Measurements from ENCODE around the gene ARHGDIA.

The ARHGDIA gene

DNA sequence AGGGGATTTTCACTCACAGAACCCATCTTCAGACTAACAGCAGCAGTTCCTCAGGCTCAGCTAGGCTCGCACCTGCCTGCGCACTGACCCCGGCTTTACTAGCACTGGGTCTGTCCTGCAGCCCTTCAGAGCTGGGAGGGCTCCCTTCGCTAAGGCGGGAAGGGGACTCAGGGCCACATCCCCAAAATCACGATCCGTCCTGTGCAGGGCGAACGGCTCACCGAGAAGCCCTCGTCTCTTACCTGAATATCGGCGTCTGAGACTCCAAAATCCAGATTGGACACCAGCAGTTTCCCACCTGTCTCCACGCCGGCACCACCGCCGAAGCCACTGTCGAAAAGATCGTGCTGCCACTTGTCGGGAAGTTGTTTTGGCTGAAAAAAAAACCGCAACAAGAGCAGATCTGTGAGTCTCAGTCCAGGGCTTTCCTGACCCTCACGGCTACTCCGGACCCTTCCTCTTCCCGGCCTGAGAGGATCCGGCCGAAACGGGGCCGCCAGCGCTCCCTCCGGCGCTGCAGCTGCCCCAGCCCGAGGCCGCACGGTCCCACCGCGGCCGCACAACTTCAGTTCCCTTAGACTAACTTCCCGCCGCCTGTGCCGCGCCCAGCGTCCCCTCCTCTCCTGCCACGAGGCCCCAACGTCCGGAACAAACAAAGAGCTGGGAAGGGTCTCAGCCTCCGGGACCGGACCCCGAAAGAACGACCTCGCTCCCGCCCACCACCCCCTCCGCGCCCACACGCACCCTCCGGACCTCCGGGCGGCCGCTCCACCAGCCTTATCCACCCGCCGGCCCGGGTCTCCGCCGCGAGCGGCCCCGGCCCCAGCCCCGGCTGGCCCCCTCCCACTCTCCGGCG lies 19.5 kb upstream of the ARHGDIA start:
- H3K27ac ChIP-seq = peak overlapping the region; percentile 95
- TF ChIP-seq, protein P1, sequence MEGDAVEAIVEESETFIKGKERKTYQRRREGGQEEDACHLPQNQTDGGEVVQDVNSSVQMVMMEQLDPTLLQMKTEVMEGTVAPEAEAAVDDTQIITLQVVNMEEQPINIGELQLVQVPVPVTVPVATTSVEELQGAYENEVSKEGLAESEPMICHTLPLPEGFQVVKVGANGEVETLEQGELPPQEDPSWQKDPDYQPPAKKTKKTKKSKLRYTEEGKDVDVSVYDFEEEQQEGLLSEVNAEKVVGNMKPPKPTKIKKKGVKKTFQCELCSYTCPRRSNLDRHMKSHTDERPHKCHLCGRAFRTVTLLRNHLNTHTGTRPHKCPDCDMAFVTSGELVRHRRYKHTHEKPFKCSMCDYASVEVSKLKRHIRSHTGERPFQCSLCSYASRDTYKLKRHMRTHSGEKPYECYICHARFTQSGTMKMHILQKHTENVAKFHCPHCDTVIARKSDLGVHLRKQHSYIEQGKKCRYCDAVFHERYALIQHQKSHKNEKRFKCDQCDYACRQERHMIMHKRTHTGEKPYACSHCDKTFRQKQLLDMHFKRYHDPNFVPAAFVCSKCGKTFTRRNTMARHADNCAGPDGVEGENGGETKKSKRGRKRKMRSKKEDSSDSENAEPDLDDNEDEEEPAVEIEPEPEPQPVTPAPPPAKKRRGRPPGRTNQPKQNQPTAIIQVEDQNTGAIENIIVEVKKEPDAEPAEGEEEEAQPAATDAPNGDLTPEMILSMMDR (conservative IDR thresholded peaks at IDR 0.05) = no peak
- TF ChIP-seq ZFX (IDR thresholded peaks at IDR 0.05) = no peak

GRCh38 chr17:81889602-81890001 lies 18.5 kb upstream of the ARHGDIA start:
- TF ChIP-seq, protein P1 (conservative IDR thresholded peaks at IDR 0.05) = no peak
- TF ChIP-seq ZFX (IDR thresholded peaks at IDR 0.05) = no peak
- H3K27ac ChIP-seq = peak overlapping the region; percentile 95; the same call in 1 of the 2 replicates

GRCh38 chr17:81888988-81889595 lies 18.0 kb upstream of the ARHGDIA start:
- no peak overlapping the region for H3K27ac ChIP-seq
- TF ChIP-seq, protein P1 (conservative IDR thresholded peaks at IDR 0.05) = no peak
- no peak for TF ChIP-seq ZFX (IDR thresholded peaks at IDR 0.05)

- H3K27ac ChIP-seq = no peak overlapping the region
- TF ChIP-seq, protein P1 (conservative IDR thresholded peaks at IDR 0.05) = no peak
- TF ChIP-seq ZFX (IDR thresholded peaks at IDR 0.05) = no peak
These were observed 17.2 kb upstream of the ARHGDIA start for GRCh38 chr17:81888105-81888987.

GRCh38 chr17:81885869-81886548 lies 14.9 kb upstream of the ARHGDIA start:
- no peak overlapping the region for H3K27ac ChIP-seq
- TF ChIP-seq ZFX (IDR thresholded peaks at IDR 0.05) = no peak
- TF ChIP-seq, protein P1 (conservative IDR thresholded peaks at IDR 0.05) = no peak

DNA sequence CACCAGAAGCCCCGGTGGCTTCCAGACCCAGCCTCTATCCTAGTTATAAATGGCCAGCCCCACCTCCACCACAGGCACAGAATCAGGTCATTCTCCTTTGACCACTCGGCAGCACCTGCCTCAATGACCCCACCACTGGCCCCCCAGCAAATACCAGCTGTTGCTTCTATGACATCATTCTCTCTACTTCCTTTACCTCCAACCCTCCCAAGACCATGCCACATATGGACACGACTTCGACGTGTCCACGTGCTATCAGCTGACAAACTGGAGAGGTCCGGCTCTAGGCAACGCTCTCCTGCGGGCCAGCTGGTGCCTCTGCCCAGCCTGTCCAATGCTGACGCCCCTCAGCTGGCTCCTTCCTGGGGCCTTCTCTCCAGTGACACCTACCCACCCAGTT lies 14.3 kb upstream of the ARHGDIA start:
- H3K27ac ChIP-seq = no peak overlapping the region
- TF ChIP-seq, protein P1 (conservative IDR thresholded peaks at IDR 0.05) = no peak
- TF ChIP-seq ZFX (IDR thresholded peaks at IDR 0.05) = no peak
